NCI-H446 treated with DMSO at 0.1 percent for 48 hours (cell line): ENCODE results near the gene EFNB1.

ENCODE experiments used
- DNase-seq: peaks from one replicate; lab custom pipeline; 2025; lab: John Stamatoyannopoulos, UW

Gene EFNB1

GRCh38 chrX:68883800-68884199 lies 55.0 kb downstream of the EFNB1 start:
- DNase-seq: no peak

GRCh38 chrX:68889249-68889648 lies 60.4 kb downstream of the EFNB1 start:
- DNase-seq: no peak
